Fibroblast of lung (primary cell): ENCODE measurements around the gene ATP6V1A.

Experiments used
- CTCF ChIP-seq, 2 donors: IDR thresholded peaks in 1 of 2; conservative IDR thresholded peaks in 1 of 2; 1 replicate in 1 of 2; 2 replicates in 1 of 2; pipeline ENCODE4 v1.5.1; 2011 to 2012; ENCODE audit warnings: low read length in 2 of 2, control low read depth in 1 of 2, inconsistent platforms in 1 of 2, low read depth in 1 of 2, mild to moderate bottlenecking in 1 of 2
- EZH2 ChIP-seq: IDR thresholded peaks from 2 replicates; pipeline ENCODE4 v1.5.1; 2012; ENCODE audit warnings: low read length, control low read depth, mild to moderate bottlenecking; ENCODE audit errors: missing control alignments

DNA sequence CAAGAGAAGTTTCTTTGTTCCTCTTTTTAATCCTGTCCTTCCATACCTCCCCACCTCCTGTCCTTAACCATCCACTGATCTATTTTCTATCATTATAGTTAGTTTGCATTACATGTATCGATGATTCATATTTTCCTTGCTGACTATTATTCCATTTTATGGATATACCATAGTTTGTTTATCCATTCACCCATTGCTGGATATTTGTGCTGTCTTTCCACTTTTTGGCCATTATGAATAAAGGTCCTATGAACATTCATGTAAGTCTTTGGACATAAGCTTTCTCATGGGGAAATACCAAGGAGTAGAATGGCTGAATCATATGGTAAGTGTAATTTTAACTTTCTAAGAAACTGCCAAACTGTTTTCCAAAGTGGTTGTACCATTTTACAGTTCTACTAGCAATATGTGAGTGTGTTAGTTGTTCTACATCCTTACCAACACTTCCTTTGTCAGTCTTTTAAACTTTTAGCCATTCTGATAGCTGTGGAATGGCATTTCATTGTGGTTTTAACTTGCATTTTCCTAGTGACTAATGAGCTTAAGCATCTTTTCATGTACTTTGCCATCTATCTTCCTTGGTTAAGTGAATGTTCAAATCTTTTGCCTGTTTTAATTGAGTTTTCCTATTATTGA is 11.7 kb downstream of the ATP6V1A start:
- TF ChIP-seq CTCF (conservative IDR thresholded peaks at IDR 0.05 in 1 of 2, IDR thresholded peaks at IDR 0.05 in 1 of 2; ENCODE audit: low read depth in 1 of 2, low read length in 2 of 2), result no peak
- no peak for TF ChIP-seq EZH2
